ENCODE measurements around the gene RBM42.
A peak's percentile ranks its signal among the peaks of the same experiment; 100 is the strongest.
"Not testable (repeated sequence)": the region's sequence is repeated elsewhere in the genome, so short reads cannot be mapped to it uniquely, and the experiment has no call there.

The RBM42 gene

DNA sequence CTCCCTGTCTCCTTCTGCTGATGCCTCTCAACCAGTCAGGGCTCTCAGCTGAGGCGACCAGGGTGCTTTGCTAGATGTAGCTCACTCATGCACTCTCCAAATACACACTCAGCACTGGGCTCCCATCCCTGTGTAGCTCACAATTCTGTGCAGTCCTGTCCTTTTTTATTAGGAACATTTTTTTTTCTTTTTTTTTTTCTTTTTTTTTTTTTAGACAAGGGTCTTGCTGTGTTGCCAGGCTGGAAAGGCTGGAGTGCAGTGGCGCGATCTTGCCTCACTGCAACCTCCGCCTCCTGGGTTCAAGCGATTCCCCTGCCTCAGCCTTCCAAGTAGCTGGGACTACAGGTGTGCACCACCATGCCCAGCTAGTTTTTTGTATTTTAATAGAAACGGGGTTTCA is 26.0 kb downstream of the RBM42 start:
- not testable (repeated sequence) for DNase-seq

DNA sequence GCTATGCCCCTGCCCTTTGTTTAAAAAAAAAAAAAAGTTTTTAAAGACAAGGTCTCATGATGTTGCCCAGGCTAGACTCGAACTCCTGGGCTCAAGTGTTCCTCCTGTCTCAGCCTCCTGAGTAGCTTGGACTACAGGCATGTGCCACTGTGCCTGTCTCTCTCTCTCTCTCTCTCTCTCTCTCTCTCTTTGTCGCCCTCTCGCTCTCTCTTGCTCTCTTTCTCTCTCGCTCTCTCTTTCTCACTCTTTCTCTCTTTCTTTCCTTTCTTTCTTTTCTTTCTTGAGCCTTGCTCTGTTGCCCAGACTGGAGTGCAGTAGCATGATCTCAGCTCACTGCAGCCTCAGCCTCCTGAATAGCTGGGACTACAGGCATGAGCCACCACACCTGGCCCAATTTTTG is 26.8 kb downstream of the RBM42 start:
- DNase-seq, result no peak

DNA sequence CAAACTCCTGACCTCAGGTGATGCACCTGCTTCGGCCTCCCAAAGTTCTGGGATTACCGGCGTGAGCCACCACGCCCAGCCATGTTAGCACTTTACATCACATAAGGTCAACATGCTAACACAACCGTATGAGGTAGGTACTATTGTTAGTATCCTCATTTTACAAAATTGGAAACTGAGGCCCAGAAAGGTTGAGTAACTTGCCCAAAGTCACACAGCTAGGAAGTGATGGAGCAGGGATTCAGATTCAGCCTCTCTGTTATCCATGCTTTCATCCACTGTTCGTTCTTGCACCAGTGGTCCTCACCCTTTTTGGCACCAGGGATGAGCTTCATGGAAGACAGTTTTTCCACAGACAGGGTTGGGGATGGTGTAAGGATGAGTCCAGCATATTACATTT is 27.9 kb downstream of the RBM42 start:
- DNase-seq, result no peak

DNA sequence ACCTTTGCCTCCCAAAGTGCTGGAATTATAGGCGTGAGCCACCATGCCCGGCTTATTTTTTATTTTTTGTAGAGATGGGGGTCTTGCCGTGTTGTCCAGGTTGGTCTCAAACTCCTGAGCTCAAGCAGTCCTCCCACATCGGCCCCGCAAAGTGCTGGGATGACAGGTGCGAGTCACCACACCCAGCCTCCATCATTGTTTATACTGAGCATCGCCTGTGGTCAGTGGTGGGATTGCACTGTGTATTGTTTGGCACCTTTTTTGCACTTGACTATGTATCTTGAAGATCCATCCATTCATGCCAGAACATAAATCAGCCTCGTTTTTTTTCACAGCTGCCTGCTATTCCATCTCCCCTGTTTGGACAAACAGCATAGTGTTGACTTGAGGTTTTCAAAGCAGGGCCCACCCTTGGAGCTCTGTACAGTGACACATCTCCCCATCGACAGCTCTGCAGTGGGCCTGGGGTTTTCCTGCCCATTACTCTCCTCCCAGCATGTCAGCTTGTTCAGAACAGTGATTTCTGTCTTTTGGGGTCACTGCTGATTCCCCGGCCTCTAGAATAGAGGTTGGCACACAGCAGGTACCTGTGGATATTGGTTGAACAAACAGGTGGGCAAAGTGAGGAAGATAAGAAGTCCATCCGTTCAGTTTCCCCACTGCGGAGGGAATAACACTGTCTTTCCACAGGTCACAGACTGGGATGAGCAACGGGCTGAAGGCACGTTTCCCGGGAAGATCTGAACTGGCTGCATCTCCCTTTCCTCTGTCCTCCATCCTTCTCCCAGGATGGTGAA is 29.3 kb downstream of the RBM42 start:
- no peak for DNase-seq

DNA sequence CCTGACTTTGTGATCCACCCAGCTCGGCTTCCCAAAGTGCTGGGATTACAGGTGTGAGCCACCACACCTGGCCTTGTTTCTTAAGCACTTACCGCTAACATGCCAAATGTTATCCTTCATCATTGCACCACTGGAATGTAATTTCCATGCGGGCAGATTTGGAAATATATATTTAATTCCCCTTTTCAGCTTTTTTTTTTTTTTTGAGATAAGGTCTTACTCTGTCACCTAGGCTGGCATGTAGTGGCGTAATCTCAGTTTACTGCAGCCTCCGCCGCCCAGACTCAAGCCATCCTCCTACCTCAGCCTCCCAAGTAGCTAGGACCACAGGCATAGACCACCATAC is 33.1 kb downstream of the RBM42 start:
- no peak for DNase-seq

DNA sequence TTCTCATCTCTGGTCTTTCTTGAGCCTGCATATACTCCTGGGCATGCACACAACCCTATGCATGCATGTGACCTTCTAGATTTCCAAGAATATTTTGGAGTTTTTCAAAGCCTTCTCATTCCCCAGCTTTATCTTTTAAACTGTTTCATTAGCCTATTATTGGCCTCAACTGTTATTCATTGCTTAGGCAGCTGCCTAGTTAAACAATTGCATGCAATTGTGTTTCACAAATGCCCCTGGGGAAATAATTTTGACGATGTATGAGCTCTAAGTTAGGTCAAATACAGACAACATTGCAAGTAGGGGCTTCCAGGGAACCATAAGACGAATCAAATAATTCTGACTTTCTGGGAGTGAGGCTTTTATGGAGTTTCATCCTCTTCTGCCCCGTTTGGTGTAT is 35.1 kb downstream of the RBM42 start:
- no peak for DNase-seq

DNA sequence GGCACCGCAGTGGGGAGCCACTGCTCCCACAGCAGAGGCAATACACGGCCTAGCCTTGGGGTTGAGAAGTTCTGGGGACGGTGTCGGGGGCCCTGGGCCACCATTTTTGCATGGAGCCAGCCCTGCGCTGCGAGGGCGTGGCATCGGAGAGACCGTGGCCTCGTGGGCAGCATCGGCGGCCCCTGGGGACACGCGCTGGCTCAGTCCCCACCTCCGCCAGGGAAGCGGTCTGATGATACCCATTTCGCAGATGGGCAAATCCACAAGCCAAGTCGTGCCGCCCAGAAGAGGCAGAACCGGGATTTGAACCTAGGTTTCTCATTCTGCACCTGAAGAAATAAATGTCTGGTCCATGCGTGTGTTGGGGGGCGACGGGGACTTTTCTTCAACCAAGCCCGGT is 36.3 kb downstream of the RBM42 start:
- no peak for DNase-seq

DNA sequence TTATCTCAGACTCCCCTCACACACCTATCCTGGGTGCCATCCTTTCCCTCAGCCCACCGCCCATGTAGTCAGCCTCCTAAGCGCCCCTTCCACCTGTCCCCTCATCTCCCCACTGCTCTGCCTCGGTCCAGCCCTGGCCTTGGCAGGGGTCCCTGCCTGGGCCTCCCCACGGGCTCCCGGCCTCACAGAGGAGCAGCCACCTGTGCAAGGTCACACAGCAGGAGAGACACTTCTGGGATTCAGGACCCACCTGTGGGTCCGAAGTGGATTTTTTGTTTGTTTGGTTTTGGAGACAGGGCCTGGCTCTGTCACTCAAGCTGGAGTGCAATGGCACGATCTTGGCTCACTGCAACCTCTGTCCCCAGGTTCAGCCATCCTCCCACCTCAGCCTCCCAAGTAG is 36.8 kb downstream of the RBM42 start:
- DNase-seq, result no peak

DNA sequence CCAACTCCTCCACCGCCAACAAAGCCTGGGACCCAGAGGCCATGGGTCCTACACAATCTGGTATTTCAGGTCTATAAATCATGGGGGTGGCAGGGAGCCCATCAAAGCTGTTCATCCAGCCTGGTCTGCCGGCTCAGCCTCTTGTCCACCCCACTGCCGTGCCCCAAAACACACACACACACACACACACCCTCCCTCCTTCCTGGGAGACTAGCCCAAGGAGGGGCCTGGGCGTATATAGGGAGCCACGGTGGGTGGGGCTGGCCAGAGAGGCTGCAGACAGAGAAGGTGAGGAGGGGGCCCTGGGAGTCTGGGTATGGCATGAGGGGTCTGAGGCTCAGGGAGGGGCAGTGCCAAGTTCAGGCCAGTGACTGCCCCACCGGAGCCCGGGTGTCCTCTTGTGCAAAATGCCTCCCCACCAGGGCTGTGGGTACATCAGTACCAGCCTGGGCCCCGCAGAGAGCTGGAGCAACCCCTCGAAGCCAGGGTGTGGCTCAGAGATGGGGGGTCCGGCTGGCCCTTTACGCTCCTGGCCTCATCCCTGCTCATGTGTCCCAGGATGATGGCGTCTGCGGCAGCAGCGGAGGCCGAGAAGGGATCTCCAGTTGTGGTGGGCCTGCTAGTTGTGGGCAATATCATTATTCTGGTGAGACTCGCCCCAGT is 37.5 kb downstream of the RBM42 start, which contains the start of gene UPK1A:
TSS of gene UPK1A (plus strand) at position 267 of the 663 bp plus-strand sequence. CDS start at position 563, 296 bp downstream.
- no peak for DNase-seq

DNA sequence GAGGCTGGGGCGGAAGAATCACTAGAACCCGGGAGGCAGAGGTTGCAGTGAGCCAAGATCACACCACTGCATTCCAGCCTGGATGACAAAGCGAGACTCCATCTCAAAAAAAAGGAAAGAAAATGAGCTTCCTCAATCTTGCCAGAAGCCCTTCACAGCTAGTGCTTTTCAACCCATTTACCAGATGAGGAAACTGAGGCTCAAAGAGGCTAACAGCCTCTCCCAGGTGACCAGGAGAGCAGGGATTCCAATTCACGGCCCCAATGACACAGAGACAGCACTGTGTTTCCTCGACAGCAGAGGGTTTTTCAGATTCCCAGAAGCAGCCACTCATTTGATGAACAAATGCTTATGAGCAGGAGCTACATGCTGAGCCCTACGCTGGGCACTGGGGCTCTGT is 40.7 kb downstream of the RBM42 start:
- DNase-seq, result no peak

DNA sequence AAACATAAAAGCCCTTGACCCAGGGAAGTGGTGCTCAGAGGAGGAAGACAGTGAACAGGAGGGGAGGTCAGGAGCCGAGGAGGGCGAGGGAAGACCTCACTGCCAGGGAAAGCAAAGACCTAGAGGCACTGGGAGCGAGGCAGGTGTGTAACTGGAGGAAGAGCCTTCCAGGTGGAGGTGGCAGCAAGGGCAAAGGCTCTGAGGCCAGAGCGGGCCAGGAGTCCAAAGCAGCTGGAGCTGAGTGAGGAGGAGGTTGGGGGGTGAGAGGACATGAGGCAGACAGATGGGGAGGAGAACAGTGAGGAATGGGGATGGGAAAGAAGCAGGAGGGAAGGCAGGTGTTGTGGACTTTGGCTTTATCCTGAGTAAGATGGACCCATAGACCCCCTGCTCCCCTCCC is 41.1 kb downstream of the RBM42 start:
- DNase-seq, result no peak

DNA sequence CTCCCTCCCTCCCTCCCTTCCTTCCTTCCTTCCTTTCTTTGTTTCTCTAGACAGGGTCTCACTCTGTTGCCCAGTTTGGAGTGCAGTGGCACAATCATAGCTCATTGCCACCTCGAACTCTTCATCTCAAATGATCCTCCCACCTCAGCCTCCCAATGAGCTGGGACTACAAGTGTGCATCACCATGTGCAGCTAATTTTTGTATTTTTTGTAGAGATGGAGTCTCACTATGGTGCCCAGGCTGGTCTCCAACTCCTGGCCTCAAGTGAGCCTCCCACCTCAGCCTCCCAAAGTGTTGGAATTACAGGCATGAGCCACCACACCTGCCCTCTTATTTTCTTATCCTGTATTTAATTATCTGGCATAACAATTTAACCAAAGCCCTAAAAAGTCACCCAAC is 41.9 kb downstream of the RBM42 start:
- DNase-seq, result no peak

DNA sequence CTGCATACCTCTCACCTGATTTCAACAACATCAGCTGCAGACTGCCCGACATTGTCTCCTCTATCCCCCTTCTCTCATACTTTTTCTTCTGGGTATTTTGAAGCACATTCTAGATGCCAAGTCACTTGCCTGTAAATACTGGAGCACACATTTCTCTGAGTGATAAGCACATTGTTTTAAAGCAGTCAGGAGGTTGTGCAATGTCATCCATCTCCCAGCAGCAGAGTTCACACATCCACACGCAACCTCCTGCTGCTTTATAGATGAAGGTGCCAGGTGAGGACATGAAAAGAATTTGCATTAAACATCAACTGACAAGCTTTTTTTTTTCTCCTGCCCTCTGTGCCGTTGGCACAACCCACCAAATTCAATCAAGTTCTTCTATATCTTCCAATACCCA is 43.0 kb downstream of the RBM42 start:
- no peak for DNase-seq

DNA sequence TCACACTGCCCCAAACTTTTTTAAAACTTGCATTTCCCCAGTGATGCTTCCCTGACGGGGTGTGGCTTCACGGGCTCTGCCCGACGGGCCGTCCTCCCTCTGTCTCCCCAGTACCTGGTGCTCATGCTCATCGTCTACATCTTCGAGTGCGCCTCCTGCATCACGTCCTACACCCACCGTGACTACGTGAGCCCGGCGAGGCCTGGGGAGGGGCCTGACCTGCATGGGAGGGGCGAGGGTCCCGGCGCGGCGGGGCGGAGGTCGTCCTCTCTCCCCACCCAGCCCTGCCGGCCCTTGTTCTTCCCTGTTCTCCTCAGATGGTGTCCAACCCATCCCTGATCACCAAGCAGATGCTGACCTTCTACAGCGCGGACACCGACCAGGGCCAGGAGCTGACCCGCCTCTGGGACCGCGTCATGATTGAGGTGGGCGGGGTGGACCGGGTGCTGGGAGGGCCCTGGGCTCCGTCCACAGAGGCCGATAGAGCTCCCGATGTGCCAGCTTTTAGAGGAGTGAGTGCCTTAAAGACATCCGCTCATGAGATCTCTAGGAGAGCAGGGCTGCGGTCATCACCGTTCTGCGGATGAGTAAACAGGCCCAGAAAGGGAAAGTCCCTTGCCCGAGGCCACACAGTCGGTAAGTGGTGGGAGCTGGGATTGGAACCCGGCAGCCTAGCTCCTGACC is 44.4 kb downstream of the RBM42 start:
- DNase-seq, result peak; percentile 50

DNA sequence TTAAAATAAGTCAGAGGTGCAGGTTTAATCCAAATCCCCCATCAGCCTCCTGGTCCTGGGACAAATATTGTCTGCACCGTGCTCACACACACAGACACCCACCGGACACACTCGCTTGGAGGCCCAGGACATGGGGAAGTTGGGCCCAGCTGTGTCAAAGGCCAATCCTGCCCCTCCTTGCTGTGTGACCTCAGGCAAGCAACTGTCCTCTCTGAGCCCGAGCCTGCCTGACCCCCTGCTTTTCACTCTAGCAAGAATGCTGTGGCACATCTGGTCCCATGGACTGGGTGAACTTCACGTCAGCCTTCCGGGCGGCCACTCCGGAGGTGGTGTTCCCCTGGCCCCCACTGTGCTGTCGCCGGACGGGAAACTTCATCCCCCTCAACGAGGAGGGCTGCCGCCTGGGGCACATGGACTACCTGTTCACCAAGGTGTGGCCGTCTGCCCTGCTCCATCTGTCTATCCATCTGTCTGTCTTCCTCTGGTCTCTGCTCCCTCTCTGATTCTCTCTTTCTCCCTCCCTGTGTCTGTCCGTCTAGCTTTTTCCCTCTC is 46.8 kb downstream of the RBM42 start:
- DNase-seq, result no peak
